IPS-NIHi7 (cell line): ENCODE data around the gene HS2ST1.
A peak's percentile ranks its signal among the peaks of the same experiment; 100 is the strongest.
"Not testable (repeated sequence)": the region's sequence is repeated elsewhere in the genome, so short reads cannot be mapped to it uniquely, and the experiment has no call there.

Experiments
- DNase-seq: peaks from one replicate; pipeline ENCODE4 v3.0.0; 2012; ENCODE audit warnings: mixed read lengths; ENCODE audit errors: extremely low spot score

The HS2ST1 gene

DNA sequence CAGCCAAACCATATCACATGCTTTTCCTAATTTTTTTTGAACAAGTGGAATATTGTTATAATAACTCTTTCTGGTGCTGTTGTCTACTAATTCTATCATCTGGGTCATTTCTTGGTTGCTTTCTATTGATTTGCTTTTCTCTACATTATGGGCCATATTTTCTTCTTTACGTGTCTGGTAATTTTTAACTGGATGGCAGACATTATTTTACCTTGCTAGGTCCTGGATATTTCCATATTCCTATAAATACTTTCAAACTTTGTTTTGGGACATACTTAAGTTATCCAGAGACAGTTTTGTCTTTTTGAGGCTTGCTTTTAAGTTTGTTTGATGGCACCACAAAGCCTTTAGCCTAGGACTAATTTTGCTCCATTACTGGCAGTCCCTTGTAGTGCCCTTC is 11.3 kb downstream of the HS2ST1 start:
- no peak for DNase-seq

DNA sequence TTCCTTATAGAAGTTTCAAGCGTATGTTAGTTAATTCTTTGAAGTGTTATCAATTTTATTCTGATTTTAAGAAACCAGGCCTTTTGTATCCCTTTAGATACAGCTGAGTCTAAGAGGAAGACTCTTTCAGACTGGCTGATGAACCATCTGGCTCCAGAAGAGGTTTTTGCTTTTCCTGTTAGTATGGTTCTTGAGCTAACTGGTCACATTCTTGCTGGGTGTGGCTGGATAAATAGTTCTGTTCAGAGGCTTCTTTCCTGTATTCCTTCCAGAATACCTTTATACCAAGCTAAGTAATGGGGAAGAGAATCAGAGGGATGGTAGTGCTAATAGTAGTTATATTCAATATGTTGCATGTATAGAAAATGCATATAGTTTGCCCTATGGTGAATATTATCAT is 12.4 kb downstream of the HS2ST1 start:
- DNase-seq, result no peak

DNA sequence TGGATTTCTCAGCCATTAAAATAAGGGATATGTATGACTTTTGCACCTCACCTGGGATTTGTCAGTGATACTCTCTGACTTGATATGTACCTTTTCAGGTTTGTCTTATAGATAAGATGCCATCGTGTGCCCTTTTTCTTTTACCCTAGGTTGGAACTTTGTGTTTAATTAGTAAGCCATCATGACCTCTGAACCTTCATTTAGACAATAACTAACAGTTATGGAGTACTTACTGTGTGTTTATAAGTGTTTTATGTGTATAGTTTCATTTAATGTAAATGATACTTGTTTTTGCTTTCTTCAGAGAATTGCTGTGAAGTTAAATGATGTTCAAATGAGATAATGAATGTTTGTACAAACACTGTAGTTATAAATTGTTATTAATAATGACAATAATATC is 14.4 kb downstream of the HS2ST1 start:
- no peak for DNase-seq

DNA sequence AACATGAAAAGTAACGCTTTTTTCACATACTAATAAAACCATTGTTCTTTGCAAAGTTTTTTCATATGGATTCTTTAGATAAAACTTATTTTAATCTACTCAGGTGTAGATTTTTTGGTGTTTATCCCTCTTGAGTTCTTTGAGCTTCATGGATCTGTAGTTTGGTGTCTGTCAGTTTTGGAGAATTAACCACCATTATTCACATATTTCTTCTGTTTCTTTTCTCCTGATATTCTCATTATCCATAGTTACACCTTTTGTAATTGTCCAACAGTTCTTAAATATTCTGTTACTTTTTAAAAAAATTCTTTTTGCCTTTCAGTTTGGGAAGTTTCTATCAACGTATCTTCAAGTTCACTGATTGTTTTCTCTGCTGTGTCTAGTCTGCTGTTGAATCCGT is 18.6 kb downstream of the HS2ST1 start:
- DNase-seq, result no peak

DNA sequence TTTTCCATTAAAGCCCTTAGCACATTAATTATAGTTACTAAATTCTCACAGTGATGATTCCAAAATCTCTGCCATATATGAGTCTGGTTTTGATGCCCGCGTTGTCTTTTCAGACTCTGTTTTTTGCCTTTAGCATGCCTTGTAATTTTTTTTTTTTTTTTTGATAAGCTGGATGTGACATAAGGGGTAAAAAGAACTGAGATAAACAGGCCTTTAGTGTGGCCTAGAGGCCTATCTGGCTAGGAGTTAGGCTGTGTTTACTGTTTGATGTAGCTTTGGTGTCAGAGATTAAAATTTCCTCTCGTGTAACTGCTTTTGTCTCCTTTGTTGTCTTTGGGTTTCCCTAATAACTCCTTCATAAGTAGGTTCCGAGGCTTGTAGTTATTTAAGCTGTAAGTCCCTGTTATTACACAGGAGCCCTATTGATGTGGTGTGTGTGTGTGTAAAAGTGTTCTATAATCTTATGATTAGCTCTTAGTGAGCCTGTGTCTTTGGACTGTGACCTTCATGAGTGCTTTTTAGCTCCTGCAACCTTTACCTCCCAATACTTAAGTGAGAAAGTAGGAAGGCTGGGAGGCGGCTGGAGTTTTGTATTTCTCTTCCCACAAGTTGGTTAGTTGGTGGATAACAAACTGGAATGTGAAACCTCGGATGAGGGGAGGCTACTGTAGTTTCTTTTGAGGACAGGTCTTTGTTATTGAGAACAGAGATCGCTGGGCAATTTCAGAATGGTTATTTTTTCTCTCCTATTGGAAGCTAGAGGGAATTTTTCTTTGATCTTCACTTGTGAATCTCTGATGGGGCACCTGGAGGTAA is 19.3 kb downstream of the HS2ST1 start:
- peak; percentile 16 for DNase-seq

DNA sequence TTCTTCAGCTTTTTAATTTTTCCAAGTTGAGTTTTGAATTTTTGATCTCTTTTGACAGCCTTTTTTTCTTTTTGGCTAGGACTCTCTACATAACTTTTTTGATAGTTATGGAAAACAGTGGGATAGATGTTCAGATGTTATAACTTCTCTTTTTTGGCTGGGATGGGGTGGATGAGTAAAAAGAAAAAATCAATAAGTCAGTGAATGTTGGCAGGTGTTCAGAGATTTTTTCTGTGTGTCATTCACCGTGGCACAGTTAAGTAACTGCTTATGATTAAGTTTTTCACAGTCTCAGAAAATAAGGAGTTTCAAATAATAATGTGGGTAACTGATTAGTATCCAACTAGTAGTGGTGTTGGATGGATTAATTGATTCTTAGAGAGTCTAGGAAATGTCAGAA is 24.0 kb downstream of the HS2ST1 start:
- no peak for DNase-seq

DNA sequence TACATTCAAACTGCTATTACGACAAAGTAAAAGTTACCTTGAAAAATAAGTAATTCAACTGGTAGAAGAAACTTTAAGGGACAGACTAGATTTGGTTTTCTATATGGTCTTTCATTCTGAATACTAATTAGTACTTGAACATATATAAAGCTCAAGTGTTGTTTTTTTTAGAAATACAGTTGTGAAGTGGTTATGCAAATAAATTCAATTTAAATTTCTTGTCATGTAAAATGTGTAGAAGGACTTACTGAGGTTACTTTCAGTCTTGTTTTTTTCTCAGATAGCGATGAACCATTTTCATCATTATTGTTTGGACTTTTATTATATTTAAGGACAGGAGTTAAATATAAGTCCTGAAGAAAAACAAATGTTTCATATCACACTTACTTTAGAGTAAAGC is 24.4 kb downstream of the HS2ST1 start:
- no peak for DNase-seq

GRCh38 chr1:86939406-86939805 is 25.0 kb downstream of the HS2ST1 start:
- no peak for DNase-seq

DNA sequence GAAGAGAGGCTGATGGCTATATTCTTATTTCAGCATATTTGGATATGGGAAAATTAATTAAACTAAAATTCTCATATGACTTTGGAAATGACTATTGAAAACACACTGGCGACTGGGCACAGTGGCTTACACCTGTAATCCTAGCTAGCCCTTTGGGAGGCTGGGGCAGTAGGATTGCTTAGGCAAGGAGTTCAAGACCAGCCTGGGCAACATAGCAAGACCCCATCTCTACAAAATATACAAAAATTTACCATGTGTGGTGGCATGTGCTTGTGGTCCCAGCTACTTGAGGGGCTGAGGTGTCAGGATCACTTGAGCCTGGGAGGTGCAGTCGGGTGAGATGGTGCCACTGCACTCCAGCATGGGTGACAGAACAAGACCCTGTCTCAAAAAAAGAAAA is 26.2 kb downstream of the HS2ST1 start:
- DNase-seq, result no peak

GRCh38 chr1:86942042-86942441 is 27.6 kb downstream of the HS2ST1 start:
- DNase-seq, result no peak

DNA sequence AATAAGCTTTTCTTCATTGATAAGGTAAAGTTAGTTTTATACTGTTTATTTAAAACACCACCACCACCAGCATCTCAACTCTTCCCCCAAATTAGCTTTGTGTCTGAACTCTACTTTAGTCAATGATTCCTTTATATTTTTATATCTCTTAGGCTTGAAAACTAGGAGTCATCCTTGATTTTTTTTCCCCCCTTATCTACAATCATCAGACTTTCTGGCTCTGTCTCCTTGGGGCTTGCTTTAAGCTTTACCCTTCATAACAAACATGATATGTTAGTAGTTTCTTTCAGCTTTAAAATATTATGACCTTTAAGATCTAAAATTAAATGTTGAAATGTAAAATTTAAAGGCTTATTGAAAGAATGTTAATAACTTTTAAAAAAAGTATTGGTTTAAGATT is 28.3 kb downstream of the HS2ST1 start:
- no peak for DNase-seq

GRCh38 chr1:86948212-86948611 is 33.8 kb downstream of the HS2ST1 start:
- no peak for DNase-seq

DNA sequence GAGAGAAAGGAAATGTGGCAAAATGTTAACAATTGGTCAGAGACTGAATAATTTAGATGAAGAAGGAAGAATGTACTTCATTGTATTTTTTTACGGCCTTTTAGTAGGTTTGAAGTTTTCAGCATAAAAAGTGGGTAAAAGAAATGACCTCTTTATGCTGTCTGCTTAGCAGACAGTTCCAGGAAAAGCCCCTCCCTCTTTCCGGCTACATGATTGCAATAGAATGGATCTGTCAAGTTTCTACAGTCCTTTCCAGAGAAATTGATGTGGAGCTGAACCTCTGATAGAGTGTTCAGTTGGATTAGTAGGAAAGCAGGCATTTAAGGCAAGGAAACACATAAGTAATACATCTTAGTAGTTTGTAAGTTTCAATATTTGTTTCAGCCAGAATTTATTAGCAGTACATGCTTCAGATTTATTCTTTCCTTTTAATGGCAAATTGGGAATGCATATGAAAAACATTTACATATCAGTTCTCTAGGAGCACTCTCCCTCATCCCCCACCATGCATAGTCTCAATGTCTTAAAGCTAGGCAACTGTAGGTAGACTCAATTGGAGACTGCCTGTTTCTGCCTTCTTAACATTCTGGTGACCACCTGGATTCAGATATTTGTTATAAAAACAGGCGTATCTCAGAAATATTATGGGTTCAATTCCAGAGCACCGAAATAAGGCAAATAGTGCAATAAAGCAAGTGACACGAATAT is 36.4 kb downstream of the HS2ST1 start:
- DNase-seq, result no peak

GRCh38 chr1:86951430-86951829 is 37.0 kb downstream of the HS2ST1 start:
- no peak for DNase-seq

GRCh38 chr1:86953167-86953566 is 38.7 kb downstream of the HS2ST1 start:
- no peak for DNase-seq

- DNase-seq, result no peak
Observed at GRCh38 chr1:86955678-86956077, 41.2 kb downstream of the HS2ST1 start.

- DNase-seq, result no peak
Observed at GRCh38 chr1:86956221-86956620, 41.8 kb downstream of the HS2ST1 start.

- no peak for DNase-seq
Observed at GRCh38 chr1:86957221-86957620, 42.8 kb downstream of the HS2ST1 start.

DNA sequence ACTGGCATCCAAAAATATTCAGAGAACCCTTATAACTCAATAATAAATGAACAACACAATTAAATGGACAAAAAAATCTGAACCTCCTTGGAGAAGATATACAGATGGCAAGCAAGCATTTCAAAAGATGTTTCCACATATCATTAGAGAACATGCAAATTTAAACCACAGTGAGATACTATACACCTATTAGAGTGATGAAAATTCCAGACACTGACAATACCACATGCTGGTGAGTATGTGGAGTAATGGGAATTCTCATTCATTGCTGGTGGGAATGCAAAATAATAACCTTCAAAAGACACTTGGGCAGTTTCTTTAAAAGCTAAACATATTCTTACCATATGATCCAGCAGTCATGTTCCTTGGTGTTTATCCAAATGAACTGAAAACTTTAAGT is 46.1 kb downstream of the HS2ST1 start:
- DNase-seq, result no peak

- DNase-seq, result not testable (repeated sequence)
Observed at GRCh38 chr1:86963841-86964240, 49.4 kb downstream of the HS2ST1 start.

DNA sequence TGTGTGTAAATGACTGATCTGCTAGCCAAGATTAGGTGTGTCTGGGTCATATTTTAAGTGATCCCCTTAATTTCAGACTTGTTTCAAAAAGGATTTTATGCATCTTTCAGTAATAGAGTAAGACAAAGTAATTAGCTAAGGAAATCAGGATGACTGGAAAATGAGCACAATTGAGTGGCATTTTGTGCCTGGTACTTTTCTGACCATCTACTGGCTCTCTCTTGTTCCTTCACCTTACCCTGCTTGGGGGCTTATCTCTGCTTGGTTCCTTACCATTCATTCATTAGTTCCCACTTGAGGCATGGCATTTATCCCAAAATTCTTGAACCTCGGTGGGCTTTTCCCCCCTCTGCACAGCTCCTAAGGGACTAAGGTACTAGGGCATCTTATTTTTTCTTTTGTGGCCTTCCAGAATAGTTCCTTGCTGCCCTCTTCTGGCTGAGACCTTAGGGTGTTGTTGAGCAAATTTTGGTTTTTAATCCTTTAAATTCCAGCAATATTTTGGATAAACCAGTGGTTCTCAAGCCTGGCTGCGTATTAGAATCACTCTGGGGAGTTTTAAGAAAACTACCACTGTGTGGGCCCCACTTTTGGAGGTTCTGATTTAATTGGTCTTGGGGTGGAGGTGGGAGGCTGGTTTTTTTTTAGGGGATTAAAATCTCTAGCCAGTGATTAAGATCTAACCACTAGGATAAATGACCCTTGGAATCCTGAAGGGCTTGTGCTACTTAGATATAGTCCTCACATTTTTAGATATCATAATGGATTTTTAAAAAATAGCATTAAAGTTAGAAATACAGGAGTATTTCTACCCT is 50.8 kb downstream of the HS2ST1 start:
- DNase-seq, result peak; percentile 54

DNA sequence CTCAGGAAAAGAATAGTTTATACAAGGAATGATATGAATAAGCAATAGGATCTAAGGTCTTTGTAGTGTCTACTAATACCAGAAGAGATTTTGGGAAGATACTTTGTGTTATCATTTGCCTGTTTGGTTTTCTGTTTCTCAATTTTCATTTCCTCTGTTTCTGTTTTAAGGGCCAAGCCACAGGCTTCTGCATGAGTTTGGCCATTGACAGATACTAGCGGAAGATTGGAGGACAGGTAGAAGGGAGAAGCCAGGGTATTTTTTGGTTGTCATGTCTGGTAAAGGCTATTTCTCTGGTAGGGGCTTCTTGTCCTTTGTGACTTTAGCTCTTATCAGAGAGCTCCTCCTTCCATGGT is 51.4 kb downstream of the HS2ST1 start:
- no peak for DNase-seq

DNA sequence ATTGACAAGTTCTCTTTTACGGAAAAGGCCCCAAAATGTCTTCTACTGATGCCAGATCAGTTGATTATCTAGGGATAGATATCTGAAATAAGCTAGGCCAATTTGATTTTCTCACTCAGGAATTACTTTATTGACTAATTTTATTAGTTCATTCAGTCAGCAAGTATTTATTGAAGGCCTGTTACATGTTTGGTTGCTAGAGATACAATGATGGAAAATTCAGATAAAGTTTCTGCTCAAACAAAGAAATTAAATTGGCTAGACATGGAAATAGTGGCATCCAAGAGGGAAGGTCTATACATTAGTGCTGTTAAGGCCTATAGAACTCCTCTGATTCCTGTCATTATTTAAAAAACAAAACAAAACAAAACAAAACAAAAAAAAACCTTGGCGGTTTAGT is 56.5 kb downstream of the HS2ST1 start:
- no peak for DNase-seq
